ENCODE measurements around the gene FARSB.

Gene FARSB

DNA sequence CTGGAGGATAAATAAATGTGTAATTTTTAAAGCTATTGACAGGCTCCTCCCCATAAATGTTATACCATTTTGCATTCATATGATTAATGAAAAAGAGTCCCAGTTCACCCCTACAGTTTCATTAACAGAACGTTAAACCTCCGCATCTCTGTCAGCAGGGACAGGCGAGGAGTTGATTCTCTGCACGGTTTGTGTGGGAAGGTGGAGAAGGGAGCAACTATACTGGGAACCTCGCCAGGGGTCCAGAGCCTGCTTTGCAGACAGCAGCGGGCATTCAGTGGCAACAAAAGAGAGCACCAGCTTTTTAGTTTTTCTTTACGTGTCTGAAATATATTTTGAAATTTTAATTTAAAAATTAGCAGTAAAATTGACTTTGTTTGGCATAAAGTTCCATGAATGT is 101.4 kb downstream of the FARSB start:
- TF ChIP-seq, protein P1, sequence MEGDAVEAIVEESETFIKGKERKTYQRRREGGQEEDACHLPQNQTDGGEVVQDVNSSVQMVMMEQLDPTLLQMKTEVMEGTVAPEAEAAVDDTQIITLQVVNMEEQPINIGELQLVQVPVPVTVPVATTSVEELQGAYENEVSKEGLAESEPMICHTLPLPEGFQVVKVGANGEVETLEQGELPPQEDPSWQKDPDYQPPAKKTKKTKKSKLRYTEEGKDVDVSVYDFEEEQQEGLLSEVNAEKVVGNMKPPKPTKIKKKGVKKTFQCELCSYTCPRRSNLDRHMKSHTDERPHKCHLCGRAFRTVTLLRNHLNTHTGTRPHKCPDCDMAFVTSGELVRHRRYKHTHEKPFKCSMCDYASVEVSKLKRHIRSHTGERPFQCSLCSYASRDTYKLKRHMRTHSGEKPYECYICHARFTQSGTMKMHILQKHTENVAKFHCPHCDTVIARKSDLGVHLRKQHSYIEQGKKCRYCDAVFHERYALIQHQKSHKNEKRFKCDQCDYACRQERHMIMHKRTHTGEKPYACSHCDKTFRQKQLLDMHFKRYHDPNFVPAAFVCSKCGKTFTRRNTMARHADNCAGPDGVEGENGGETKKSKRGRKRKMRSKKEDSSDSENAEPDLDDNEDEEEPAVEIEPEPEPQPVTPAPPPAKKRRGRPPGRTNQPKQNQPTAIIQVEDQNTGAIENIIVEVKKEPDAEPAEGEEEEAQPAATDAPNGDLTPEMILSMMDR (IDR thresholded peaks at IDR 0.05; ENCODE audit: low read depth, low read length), result no peak
- Histone ChIP-seq H3K4me1 (peaks cover 6% of the 10 kb centered on the region), H3K27me3 (no peaks in the 10 kb centered on the region), H3K36me3 (no peaks in the 10 kb centered on the region), H3K4me3 (ENCODE audit: low read depth, low read length) (0 out of 2 replicates have a peak overlapping the region, but pooled peaks have one; percentile 3), H3K9me3 (no peaks in the 10 kb centered on the region)
- peak; percentile 58 for DNase-seq

DNA sequence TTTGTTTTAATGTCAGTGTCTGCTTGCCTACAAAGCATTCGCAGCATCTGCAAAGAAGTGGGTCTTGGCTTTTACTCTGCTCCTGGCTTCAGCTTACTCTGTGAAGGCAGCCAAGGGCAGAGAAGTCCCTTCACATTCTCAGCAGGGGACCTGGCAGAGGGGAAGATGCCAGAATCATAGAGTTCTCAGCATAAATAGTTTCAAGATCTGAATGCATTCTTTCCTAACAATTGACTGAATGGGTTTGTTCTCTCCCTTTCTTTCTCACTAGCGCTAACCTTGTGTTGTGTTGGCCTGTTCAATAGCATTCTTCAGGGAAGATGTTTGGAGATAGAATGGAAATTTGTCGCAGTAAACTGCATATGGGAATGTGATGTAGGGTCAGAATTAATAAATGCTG is 106.9 kb downstream of the FARSB start:
- TF ChIP-seq, protein P1 (IDR thresholded peaks at IDR 0.05; ENCODE audit: low read depth, low read length), result no peak
- Histone ChIP-seq H3K27me3 (no peaks in the 10 kb centered on the region), H3K9me3 (no peaks in the 10 kb centered on the region), H3K4me1 (no peaks in the 10 kb centered on the region), H3K36me3 (no peaks in the 10 kb centered on the region), H3K4me3 (ENCODE audit: low read depth, low read length) (no peak overlapping the region)
- DNase-seq, result no peak

DNA sequence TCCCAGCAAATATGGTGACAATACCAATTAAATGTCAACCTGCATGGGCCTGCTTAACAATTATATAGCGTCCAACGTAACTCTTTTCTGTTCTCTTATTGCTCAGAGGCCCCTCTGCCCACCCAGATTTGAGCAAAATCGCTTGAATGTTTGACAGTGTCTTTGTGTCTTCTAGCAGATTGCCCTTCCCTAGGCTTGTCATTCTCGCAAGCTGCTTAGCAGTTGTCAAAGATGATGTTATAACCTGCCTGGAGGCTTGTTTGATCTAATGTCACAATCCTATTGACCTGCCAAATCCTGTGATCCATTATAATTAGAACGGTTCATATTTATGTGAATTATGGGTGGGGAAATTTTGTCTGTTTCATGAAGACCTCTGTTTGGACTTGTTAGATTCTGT is 108.8 kb downstream of the FARSB start:
- Histone ChIP-seq H3K4me3 (ENCODE audit: low read depth, low read length) (no peak overlapping the region), H3K4me1 (no peaks in the 10 kb centered on the region), H3K36me3 (no peaks in the 10 kb centered on the region), H3K9me3 (no peaks in the 10 kb centered on the region), H3K27me3 (no peaks in the 10 kb centered on the region)
- TF ChIP-seq, protein P1 (IDR thresholded peaks at IDR 0.05; ENCODE audit: low read depth, low read length), result no peak
- DNase-seq, result no peak

DNA sequence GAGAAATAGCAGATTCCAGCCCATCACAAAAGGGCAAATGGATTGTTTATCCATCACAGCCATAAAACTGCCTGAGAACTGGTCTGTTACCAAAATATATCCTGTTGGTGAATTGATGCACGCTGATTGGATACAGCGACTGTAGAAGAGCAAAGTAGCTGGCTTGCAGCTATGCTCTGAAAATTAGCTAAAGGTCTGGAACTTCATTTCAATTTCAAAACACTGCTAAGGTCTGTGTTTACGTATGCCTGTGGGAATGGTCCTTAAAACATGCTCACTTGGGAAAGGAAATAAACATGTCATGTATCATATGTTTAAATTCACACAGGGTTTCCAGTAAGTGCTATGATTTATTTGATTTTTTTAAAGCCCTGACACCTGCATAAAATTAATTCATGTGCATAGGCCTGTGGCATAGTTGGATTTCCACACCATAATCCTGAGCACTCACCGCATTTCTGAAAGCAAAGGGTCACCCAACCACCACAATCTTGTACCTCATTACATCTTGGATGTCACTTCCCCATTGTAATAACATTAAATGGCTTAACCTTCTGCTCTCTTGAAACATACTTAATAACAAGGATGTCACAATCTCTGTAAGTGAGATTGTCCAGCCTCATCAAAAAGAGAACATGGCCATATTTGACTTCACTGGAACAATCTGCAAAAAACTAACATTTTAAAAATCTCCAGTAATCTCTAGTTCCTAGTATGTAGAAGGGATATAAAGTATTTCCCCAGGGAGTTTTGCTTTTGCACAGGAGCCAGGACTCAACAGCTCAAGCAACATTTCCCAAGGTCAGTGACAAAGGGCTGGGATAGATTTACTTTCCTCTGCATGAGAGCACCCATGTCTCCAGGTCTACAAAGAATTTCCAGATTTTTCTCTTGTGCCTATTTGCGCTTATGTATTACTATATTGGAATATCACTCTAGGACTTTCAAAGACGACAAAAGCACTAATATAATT is 109.8 kb downstream of the FARSB start:
- Histone ChIP-seq H3K9me3 (no peaks in the 10 kb centered on the region), H3K36me3 (no peaks in the 10 kb centered on the region), H3K4me1 (no peaks in the 10 kb centered on the region), H3K4me3 (ENCODE audit: low read depth, low read length) (no peak overlapping the region), H3K27me3 (no peaks in the 10 kb centered on the region)
- TF ChIP-seq, protein P1 (IDR thresholded peaks at IDR 0.05; ENCODE audit: low read depth, low read length), result no peak
- DNase-seq, result no peak

DNA sequence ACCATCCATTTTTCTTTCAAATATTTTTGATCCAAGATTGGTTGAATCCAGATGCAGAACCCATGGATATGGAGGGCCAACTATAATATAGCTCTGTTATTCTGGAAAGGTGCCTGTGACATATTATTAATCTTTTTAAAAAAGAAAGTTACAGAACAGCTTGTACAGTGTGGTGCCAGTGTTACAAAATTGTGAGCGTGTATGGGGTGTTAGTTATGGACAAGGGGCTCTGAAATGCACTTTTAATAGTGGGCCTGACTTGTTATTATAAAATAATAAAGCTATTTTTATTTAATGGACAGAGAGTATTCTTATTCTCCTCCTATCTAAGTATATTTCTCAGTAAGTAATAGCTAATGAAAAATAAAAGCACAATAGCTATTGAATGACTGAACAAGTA is 111.2 kb downstream of the FARSB start:
- no peak overlapping the region for H3K4me3 ChIP-seq (ENCODE audit: low read depth, low read length)
- H3K36me3 ChIP-seq, result no peaks in the 10 kb centered on the region
- H3K9me3 ChIP-seq, result no peaks in the 10 kb centered on the region
- no peaks in the 10 kb centered on the region for H3K4me1 ChIP-seq
- DNase-seq, result no peak
- no peaks in the 10 kb centered on the region for H3K27me3 ChIP-seq
- TF ChIP-seq, protein P1 (IDR thresholded peaks at IDR 0.05; ENCODE audit: low read depth, low read length), result no peak

DNA sequence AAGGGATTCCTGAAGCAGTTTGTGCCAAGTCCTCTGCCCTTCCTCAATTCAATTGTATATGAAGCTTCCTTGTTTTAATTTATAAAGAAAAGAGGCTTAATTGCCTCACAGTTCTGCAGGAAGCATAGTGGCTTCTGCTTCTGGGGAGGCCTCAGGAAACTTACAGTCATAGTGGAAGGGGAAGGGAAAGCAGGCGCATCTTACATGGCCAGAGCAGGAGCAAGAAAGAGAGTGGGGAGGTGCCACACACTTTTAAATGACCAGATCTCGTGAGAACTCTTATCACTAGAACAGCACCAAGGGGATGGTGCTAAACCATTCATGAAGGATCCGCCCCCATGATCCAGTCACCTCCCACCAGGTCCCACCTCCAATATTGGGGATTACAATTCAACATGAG is 117.4 kb downstream of the FARSB start:
- DNase-seq, result no peak
- no peaks in the 10 kb centered on the region for H3K9me3 ChIP-seq
- H3K4me3 ChIP-seq (ENCODE audit: low read depth, low read length), result no peak overlapping the region
- TF ChIP-seq, protein P1 (IDR thresholded peaks at IDR 0.05; ENCODE audit: low read depth, low read length), result no peak
- no peaks in the 10 kb centered on the region for H3K36me3 ChIP-seq
- no peaks in the 10 kb centered on the region for H3K4me1 ChIP-seq
- no peaks in the 10 kb centered on the region for H3K27me3 ChIP-seq

All from BE2C (cell line).